Astrocyte (in vitro differentiated cells and primary cell): ENCODE data around the gene LRRC4C. TPM values are rescaled to one million over a fixed set of nuclear protein-coding genes. Genes with fewer than 3 reads are reported as not detected.
"Not testable (repeated sequence)": the region's sequence is repeated elsewhere in the genome, so short reads cannot be mapped to it uniquely, and the experiment has no call there.

Experiments used
- DNase-seq: peaks from one replicate; pipeline ENCODE4 v3.0.0-alpha.2; 2010; ENCODE audit warnings: low read depth
- FAIRE-seq: peaks from 2 replicates; lab custom pipeline; 2011; peaks lifted over from hg19 to GRCh38; lab: Jason Lieb, UNC
- H2AFZ ChIP-seq: 2 replicates; pipeline ENCODE4 v1.6.0; 2012; ENCODE audit warnings: low read depth, low read length, inconsistent platforms
- H3K27ac ChIP-seq: 2 replicates; pipeline ENCODE4 v1.5.1; 2011; ENCODE audit warnings: low read depth, low read length, inconsistent platforms
- H3K27me3 ChIP-seq: 2 replicates; pipeline ENCODE4 v1.6.0; 2011; ENCODE audit warnings: low read length, inconsistent platforms; ENCODE audit not compliant: insufficient read depth
- H3K36me3 ChIP-seq: 2 replicates; pipeline ENCODE4 v1.5.1; 2011; ENCODE audit warnings: low read length, inconsistent platforms; ENCODE audit not compliant: insufficient read depth
- H3K4me1 ChIP-seq: 2 replicates; pipeline ENCODE4 v1.5.1; 2011; ENCODE audit warnings: low read length, inconsistent platforms; ENCODE audit not compliant: insufficient read depth
- H3K4me2 ChIP-seq: 2 replicates; pipeline ENCODE4 v1.6.0; 2012; ENCODE audit warnings: low read length, inconsistent platforms
- H3K4me3 ChIP-seq: 2 replicates; pipeline ENCODE4 v1.5.1; 2011; ENCODE audit warnings: low read depth, mild to moderate bottlenecking, low read length, inconsistent platforms; ENCODE audit not compliant: insufficient read depth
- H3K79me2 ChIP-seq: 2 replicates; pipeline ENCODE4 v1.6.0; 2012; ENCODE audit warnings: mild to moderate bottlenecking, low read length, inconsistent platforms; ENCODE audit not compliant: insufficient read depth
- H3K9ac ChIP-seq: 2 replicates; pipeline ENCODE4 v1.6.0; 2012; ENCODE audit warnings: mild to moderate bottlenecking, low read length, inconsistent platforms
- H3K9me3 ChIP-seq: 2 replicates; pipeline ENCODE4 v1.5.1; 2012; ENCODE audit warnings: low read depth, mild to moderate bottlenecking, low read length, inconsistent platforms; ENCODE audit not compliant: insufficient read depth
- H4K20me1 ChIP-seq: 2 replicates; pipeline ENCODE4 v1.6.0; 2012; ENCODE audit warnings: low read length, inconsistent platforms; ENCODE audit not compliant: insufficient read depth
- H3K27ac Mint-ChIP-seq: one replicate; pipeline ENCODE4 v1.8.0; 2021; ENCODE audit warnings: mild to moderate bottlenecking, mixed read lengths; ENCODE audit not compliant: unreplicated experiment
- H3K27me3 Mint-ChIP-seq: one replicate; pipeline ENCODE4 v1.8.0; 2021; ENCODE audit warnings: low read depth, mixed read lengths; ENCODE audit not compliant: unreplicated experiment
- H3K36me3 Mint-ChIP-seq: one replicate; pipeline ENCODE4 v1.8.0; 2021; ENCODE audit warnings: low read depth, mixed read lengths; ENCODE audit not compliant: unreplicated experiment
- H3K4me1 Mint-ChIP-seq: one replicate; pipeline ENCODE4 v1.8.0; 2021; ENCODE audit warnings: low read depth, mixed read lengths; ENCODE audit not compliant: unreplicated experiment
- H3K4me3 Mint-ChIP-seq: one replicate; pipeline ENCODE4 v1.8.0; 2021; ENCODE audit warnings: mild to moderate bottlenecking, moderate library complexity, mixed read lengths; ENCODE audit not compliant: unreplicated experiment
- H3K9me3 Mint-ChIP-seq: one replicate; pipeline ENCODE4 v1.8.0; 2021; ENCODE audit warnings: mild to moderate bottlenecking, mixed read lengths; ENCODE audit not compliant: unreplicated experiment
- CTCF ChIP-seq: IDR thresholded peaks from 2 replicates; pipeline ENCODE4 v1.5.1; 2011; ENCODE audit warnings: low read depth, mild to moderate bottlenecking, inconsistent platforms, low read length, moderate library complexity; ENCODE audit not compliant: insufficient read depth
- EZH2 ChIP-seq: IDR thresholded peaks from 2 replicates; pipeline ENCODE4 v1.6.1; 2012; ENCODE audit warnings: mild to moderate bottlenecking, low read length, inconsistent platforms; ENCODE audit not compliant: insufficient read depth
- total RNA-seq: library from RNA; stranded (reverse); gene quantifications from 2 replicates; pipeline ENCODE4 v1.2.1, GENCODE V29; 2021

The LRRC4C gene
- total RNA-seq, 1 donor from 2014 or later, result 9.0 TPM

- Histone ChIP-seq H3K79me2 (no peaks in the 10 kb centered on the region), H3K4me3 (no peak overlapping the region), H3K9me3 (no peaks in the 10 kb centered on the region), H3K4me2 (no peak overlapping the region), H3K36me3 (no peaks in the 10 kb centered on the region), H3K9ac (no peak overlapping the region), H3K27ac (no peak overlapping the region), H3K27me3 (no peaks in the 10 kb centered on the region), H2AFZ (no peak overlapping the region), H4K20me1 (no peaks in the 10 kb centered on the region), H3K4me1 (no peaks in the 10 kb centered on the region)
- DNase-seq (no peak), FAIRE-seq (no peak)
- peaks cover 2% of the 10 kb centered on the region for H3K9me3 Mint-ChIP-seq
- H3K4me1 Mint-ChIP-seq, result peaks cover 4% of the 10 kb centered on the region
- no peaks in the 10 kb centered on the region for H3K27me3 Mint-ChIP-seq
- peaks cover 5% of the 10 kb centered on the region for H3K36me3 Mint-ChIP-seq
- no peak overlapping the region for H3K27ac Mint-ChIP-seq
- TF ChIP-seq CTCF (no peak), EZH2 (no peak)
- H3K4me3 Mint-ChIP-seq, result no peak overlapping the region
Observed at GRCh38 chr11:40203606-40204005, 1255.8 kb downstream of the LRRC4C start.

GRCh38 chr11:40202589-40203270, 1256.7 kb downstream of the LRRC4C start:
- H3K27me3 ChIP-seq, result no peaks in the 10 kb centered on the region
- H3K79me2 ChIP-seq, result no peaks in the 10 kb centered on the region
- H2AFZ ChIP-seq, result no peak overlapping the region
- peaks cover 4% of the 10 kb centered on the region for H3K4me1 Mint-ChIP-seq
- H3K27ac ChIP-seq, result no peak overlapping the region
- H3K4me3 Mint-ChIP-seq, result no peak overlapping the region
- H3K4me2 ChIP-seq, result no peak overlapping the region
- H3K9ac ChIP-seq, result no peak overlapping the region
- no peak for FAIRE-seq
- no peaks in the 10 kb centered on the region for H4K20me1 ChIP-seq
- no peaks in the 10 kb centered on the region for H3K4me1 ChIP-seq
- H3K36me3 Mint-ChIP-seq, result peaks cover 3% of the 10 kb centered on the region
- peaks cover 2% of the 10 kb centered on the region for H3K9me3 Mint-ChIP-seq
- H3K27me3 Mint-ChIP-seq, result no peaks in the 10 kb centered on the region
- no peak overlapping the region for H3K4me3 ChIP-seq
- TF ChIP-seq EZH2, result no peak
- TF ChIP-seq CTCF, result no peak
- H3K36me3 ChIP-seq, result no peaks in the 10 kb centered on the region
- DNase-seq, result no peak
- H3K9me3 ChIP-seq, result no peaks in the 10 kb centered on the region
- no peak overlapping the region for H3K27ac Mint-ChIP-seq

GRCh38 chr11:40192590-40192989, 1266.9 kb downstream of the LRRC4C start:
- H3K27me3 Mint-ChIP-seq, H3K4me1 ChIP-seq, H3K9me3 ChIP-seq, H3K9ac ChIP-seq, H3K27me3 ChIP-seq, H3K27ac Mint-ChIP-seq, H3K9me3 Mint-ChIP-seq, H3K36me3 ChIP-seq, H3K27ac ChIP-seq, DNase-seq, FAIRE-seq, H3K4me3 Mint-ChIP-seq, H3K36me3 Mint-ChIP-seq, H4K20me1 ChIP-seq, H3K4me1 Mint-ChIP-seq, H2AFZ ChIP-seq, H3K79me2 ChIP-seq, H3K4me3 ChIP-seq, H3K4me2 ChIP-seq: not testable (repeated sequence)
